Suprapubic skin (tissue), 4 donors: ENCODE data around the gene MAGEH1.

Experiments used
- EP300 ChIP-seq: sonication (generic); formaldehyde crosslinking; IDR thresholded peaks from one replicate; pipeline ENCODE4 v1.6.1; 2017; ENCODE audit warnings: antibody characterized with exemption
- POLR2A ChIP-seq, 2 donors: fragments of 450-650 bp; IDR thresholded peaks; one replicate each; pipeline ENCODE4 v1.6.1; 2017; ENCODE audit warnings: antibody characterized with exemption in 2 of 2, mild to moderate bottlenecking in 2 of 2, moderate library complexity in 2 of 2
- POLR2AphosphoS5 ChIP-seq, 3 donors: sonication (generic); formaldehyde crosslinking; IDR thresholded peaks; one replicate each; pipeline ENCODE4 v1.6.1; 2017; ENCODE audit warnings: antibody characterized with exemption in 3 of 3
- TF ChIP-seq, protein P1 (sequence below), 2 donors: fragments of 200-600 bp in 1 of 2; fragments of 450-650 bp in 1 of 2; sonication (generic) in 1 of 2; IDR thresholded peaks; one replicate each; pipeline ENCODE4 v1.5.1; 2016 to 2019; ENCODE audit warnings: antibody characterized with exemption in 2 of 2, mild to moderate bottlenecking in 1 of 2, moderate library complexity in 1 of 2

DNA sequence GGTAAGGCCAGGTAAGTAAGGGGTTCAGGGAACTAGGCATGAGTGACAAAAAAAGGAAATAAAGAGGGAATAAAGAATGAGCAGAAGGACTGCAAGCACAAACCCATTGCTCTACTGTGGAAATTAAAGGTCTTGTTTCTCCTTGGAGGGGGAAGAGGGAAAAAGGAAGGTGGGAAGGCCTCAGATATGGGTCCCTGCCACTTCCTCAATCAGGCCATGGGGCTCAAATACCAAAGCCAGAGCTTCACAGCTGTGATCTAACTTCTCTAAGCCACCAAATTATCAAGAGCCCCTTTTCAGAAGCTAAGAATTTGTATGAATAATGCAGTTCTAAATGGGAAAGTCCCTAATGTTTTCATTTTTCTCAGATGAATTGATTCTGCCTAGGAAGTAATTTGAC, 33.0 kb downstream of the MAGEH1 start:
- no peak for TF ChIP-seq POLR2A (IDR thresholded peaks at IDR 0.05)
- TF ChIP-seq, protein P1, sequence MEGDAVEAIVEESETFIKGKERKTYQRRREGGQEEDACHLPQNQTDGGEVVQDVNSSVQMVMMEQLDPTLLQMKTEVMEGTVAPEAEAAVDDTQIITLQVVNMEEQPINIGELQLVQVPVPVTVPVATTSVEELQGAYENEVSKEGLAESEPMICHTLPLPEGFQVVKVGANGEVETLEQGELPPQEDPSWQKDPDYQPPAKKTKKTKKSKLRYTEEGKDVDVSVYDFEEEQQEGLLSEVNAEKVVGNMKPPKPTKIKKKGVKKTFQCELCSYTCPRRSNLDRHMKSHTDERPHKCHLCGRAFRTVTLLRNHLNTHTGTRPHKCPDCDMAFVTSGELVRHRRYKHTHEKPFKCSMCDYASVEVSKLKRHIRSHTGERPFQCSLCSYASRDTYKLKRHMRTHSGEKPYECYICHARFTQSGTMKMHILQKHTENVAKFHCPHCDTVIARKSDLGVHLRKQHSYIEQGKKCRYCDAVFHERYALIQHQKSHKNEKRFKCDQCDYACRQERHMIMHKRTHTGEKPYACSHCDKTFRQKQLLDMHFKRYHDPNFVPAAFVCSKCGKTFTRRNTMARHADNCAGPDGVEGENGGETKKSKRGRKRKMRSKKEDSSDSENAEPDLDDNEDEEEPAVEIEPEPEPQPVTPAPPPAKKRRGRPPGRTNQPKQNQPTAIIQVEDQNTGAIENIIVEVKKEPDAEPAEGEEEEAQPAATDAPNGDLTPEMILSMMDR (IDR thresholded peaks at IDR 0.05) = no peak
- TF ChIP-seq EP300 = no peak
- TF ChIP-seq POLR2AphosphoS5 (IDR thresholded peaks at IDR 0.05) = no peak
